Fibroblast of lung (primary cell): Measurements from ENCODE around the gene ZNF548.

ENCODE experiments used
- EZH2 ChIP-seq: IDR thresholded peaks from 2 replicates; pipeline ENCODE4 v1.5.1; 2012; ENCODE audit warnings: low read length, control low read depth, mild to moderate bottlenecking; ENCODE audit errors: missing control alignments
- TF ChIP-seq, protein P1 (sequence below), 2 donors: IDR thresholded peaks in 1 of 2; conservative IDR thresholded peaks in 1 of 2; 1 replicate in 1 of 2; 2 replicates in 1 of 2; pipeline ENCODE4 v1.5.1; 2011 to 2012; ENCODE audit warnings: low read length in 2 of 2, control low read depth in 1 of 2, inconsistent platforms in 1 of 2, low read depth in 1 of 2, mild to moderate bottlenecking in 1 of 2

DNA sequence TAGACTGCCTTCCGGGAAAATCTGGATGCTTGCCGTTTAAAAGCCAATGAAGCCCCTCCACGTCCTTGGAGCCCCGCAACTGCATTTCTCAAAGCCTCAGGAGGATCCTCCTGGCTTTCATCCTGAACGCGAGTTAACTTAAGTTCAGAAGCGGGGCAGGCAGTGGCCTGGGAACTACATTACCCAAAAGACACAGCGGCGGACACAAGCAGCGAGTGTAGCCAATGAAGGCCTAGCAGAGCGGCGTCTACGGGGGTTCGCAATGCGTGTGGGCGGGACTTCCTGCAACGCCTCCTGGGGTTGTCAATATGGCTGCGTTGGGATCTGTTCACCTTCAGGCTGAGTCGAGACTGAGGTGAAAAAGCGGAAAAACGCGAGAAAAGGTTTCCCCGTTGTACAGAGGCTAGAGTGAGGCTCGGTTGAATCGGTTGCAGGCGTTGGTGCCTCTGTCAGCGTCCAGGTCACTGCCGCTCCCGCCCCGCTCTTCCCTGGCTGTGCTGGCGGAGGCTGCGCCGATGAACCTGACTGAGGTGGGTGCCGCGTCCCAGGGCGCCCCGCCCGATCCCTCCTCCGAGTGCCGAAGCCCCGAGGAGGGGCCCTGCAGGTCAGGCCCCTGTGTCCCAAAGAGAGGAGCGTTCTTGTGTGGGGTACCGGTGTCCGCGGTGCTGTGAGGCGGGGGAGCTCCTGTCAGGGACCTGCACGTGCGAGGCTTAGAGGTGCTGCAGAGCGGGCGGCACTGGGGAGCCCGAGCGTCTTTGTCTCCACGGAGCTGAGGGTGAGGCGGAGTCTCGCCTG lies 21.4 kb downstream of the ZNF548 start, which contains the start of gene ZNF17:
- TF ChIP-seq, protein P1, sequence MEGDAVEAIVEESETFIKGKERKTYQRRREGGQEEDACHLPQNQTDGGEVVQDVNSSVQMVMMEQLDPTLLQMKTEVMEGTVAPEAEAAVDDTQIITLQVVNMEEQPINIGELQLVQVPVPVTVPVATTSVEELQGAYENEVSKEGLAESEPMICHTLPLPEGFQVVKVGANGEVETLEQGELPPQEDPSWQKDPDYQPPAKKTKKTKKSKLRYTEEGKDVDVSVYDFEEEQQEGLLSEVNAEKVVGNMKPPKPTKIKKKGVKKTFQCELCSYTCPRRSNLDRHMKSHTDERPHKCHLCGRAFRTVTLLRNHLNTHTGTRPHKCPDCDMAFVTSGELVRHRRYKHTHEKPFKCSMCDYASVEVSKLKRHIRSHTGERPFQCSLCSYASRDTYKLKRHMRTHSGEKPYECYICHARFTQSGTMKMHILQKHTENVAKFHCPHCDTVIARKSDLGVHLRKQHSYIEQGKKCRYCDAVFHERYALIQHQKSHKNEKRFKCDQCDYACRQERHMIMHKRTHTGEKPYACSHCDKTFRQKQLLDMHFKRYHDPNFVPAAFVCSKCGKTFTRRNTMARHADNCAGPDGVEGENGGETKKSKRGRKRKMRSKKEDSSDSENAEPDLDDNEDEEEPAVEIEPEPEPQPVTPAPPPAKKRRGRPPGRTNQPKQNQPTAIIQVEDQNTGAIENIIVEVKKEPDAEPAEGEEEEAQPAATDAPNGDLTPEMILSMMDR (conservative IDR thresholded peaks at IDR 0.05 in 1 of 2, IDR thresholded peaks at IDR 0.05 in 1 of 2; ENCODE audit: low read depth in 1 of 2, low read length in 2 of 2): no peak
- no peak for TF ChIP-seq EZH2
